H1 (cell line): Measurements from ENCODE around the gene MCM3AP. TPM values are rescaled to one million over a fixed set of nuclear protein-coding genes. Genes with fewer than 3 reads are reported as not detected.

ENCODE experiments used
- CTCF ChIA-PET: fragments of 300-600 bp; sonication (Branson Sonifier 250); formaldehyde crosslinking; loops from one replicate; lab custom pipeline; 2021; ENCODE audit not compliant: partially characterized antibody; lab: Charles Lee
- POLR2A ChIA-PET: fragments of 300-600 bp; sonication (Branson Sonifier 250); formaldehyde crosslinking; loops from one replicate; lab custom pipeline; 2021; ENCODE audit warnings: inconsistent platforms; ENCODE audit not compliant: partially characterized antibody; lab: Charles Lee
- DNase-seq, 2 experiments: peaks; one replicate each; pipeline versions ENCODE4 v3.0.0 to v3.0.0-alpha.2; 2010 to 2022; ENCODE audit warnings: low spot score in 2 of 2, low read depth in 1 of 2, mixed read lengths in 1 of 2
- FAIRE-seq: peaks from 2 replicates; lab custom pipeline; 2011; peaks lifted over from hg19 to GRCh38; lab: Jason Lieb, UNC
- H2AFZ ChIP-seq: 2 replicates; pipeline ENCODE4 v1.8.1; 2012; ENCODE audit warnings: low read length, inconsistent platforms
- H2AK5ac ChIP-seq: 2 replicates; pipeline ENCODE4 v1.6.1; 2013; ENCODE audit warnings: low read depth, low read length
- H2BK120ac ChIP-seq: replicated peaks from 2 replicates; pipeline ENCODE3; 2013; ENCODE audit warnings: low read depth, low read length, inconsistent platforms
- H2BK12ac ChIP-seq: 2 replicates; pipeline ENCODE4 v1.6.1; 2013; ENCODE audit warnings: low read depth, low read length
- H2BK15ac ChIP-seq: 2 replicates; pipeline ENCODE4 v1.6.1; 2013; ENCODE audit warnings: low read length
- H2BK20ac ChIP-seq: 2 replicates; pipeline ENCODE4 v1.6.1; 2013; ENCODE audit warnings: low read length
- H2BK5ac ChIP-seq: 2 replicates; pipeline ENCODE4 v1.6.1; 2013; ENCODE audit warnings: low read depth, low read length
- H3K14ac ChIP-seq: 2 replicates; pipeline ENCODE4 v1.6.1; 2013; ENCODE audit warnings: inconsistent platforms; ENCODE audit not compliant: insufficient read length
- H3K18ac ChIP-seq: 2 replicates; pipeline ENCODE4 v1.6.1; 2013; ENCODE audit warnings: low read length; ENCODE audit errors: extremely low read depth
- H3K23ac ChIP-seq: 2 replicates; pipeline ENCODE4 v1.6.1; 2013; ENCODE audit warnings: inconsistent platforms; ENCODE audit not compliant: insufficient read length
- H3K23me2 ChIP-seq: 2 replicates; pipeline ENCODE4 v1.6.1; 2013; ENCODE audit warnings: low read depth, low read length
- H3K27ac ChIP-seq: 2 replicates; pipeline ENCODE4 v1.6.1; 2011; ENCODE audit warnings: low read depth, low read length, inconsistent platforms
- H3K27me3 ChIP-seq, 4 experiments: replicated peaks in 1 of 4; 1 replicate in 1 of 4; 2 replicates in 3 of 4; pipeline versions ENCODE4 v1.6.1 to v1.8.1; 2011 to 2013; ENCODE audit warnings: low read length in 3 of 4, mild to moderate bottlenecking in 3 of 4, inconsistent platforms in 2 of 4, mixed read lengths in 2 of 4, moderate library complexity in 1 of 4; ENCODE audit not compliant: control insufficient read depth in 3 of 4, insufficient read depth in 3 of 4; ENCODE audit errors: extremely low read depth in 1 of 4
- H3K36me3 ChIP-seq, 4 experiments: 2 replicates each; pipeline versions ENCODE4 v1.6.1 to v1.8.1; 2011 to 2013; ENCODE audit warnings: mild to moderate bottlenecking in 4 of 4, low read length in 3 of 4, moderate library complexity in 2 of 4, control low read depth in 1 of 4, inconsistent platforms in 1 of 4; ENCODE audit not compliant: insufficient read depth in 4 of 4, control insufficient read depth in 2 of 4
- H3K4ac ChIP-seq: replicated peaks from 2 replicates; pipeline ENCODE3; 2013; ENCODE audit warnings: low read length, low read depth, mixed read lengths, inconsistent platforms; ENCODE audit not compliant: insufficient read length
- H3K4me1 ChIP-seq, 4 experiments: replicated peaks in 1 of 4; 1 replicate in 1 of 4; 2 replicates in 3 of 4; pipeline versions ENCODE4 v1.6.1 to v1.8.1; 2011 to 2013; ENCODE audit warnings: low read length in 3 of 4, inconsistent platforms in 2 of 4, mixed read lengths in 1 of 4; ENCODE audit not compliant: insufficient read depth in 4 of 4, control insufficient read depth in 3 of 4
- H3K4me2 ChIP-seq, 2 experiments: 2 replicates each; pipeline versions ENCODE4 v1.6.1 to v1.8.1; 2011 to 2013; ENCODE audit warnings: low read depth in 2 of 2, low read length in 2 of 2, control low read depth in 1 of 2, inconsistent platforms in 1 of 2, mild to moderate bottlenecking in 1 of 2; ENCODE audit not compliant: insufficient read depth in 1 of 2
- H3K4me3 ChIP-seq, 4 experiments: fragments of 200-600, 300-600 bp in 1 of 4; sonication (generic), shearing (Covaris generic), sonication (Bioruptor Twin) in 1 of 4; 2 replicates each; pipeline versions ENCODE4 v1.5.1 to v1.8.1; 2011 to 2016; ENCODE audit warnings: low read length in 4 of 4, low read depth in 3 of 4, control low read depth in 2 of 4, inconsistent platforms in 2 of 4, mild to moderate bottlenecking in 2 of 4, mixed read lengths in 1 of 4, moderate library complexity in 1 of 4; ENCODE audit not compliant: insufficient read depth in 2 of 4; ENCODE audit errors: extremely low read depth in 1 of 4
- H3K56ac ChIP-seq: replicated peaks from 2 replicates; pipeline ENCODE3; 2013; ENCODE audit warnings: low read depth, mild to moderate bottlenecking, mixed read lengths, low read length, inconsistent platforms; ENCODE audit not compliant: insufficient read length
- H3K79me1 ChIP-seq: 2 replicates; pipeline ENCODE4 v1.6.1; 2013; ENCODE audit warnings: low read depth, low read length, control low read depth
- H3K79me2 ChIP-seq, 2 experiments: 2 replicates each; pipeline versions ENCODE4 v1.6.1 to v1.8.1; 2012 to 2013; ENCODE audit warnings: low read length in 2 of 2, mild to moderate bottlenecking in 2 of 2, inconsistent platforms in 1 of 2; ENCODE audit not compliant: insufficient read depth in 2 of 2, control insufficient read depth in 1 of 2
- H3K9ac ChIP-seq, 4 experiments: replicated peaks in 1 of 4; 1 replicate in 1 of 4; 2 replicates in 3 of 4; pipeline versions ENCODE4 v1.6.1 to v1.8.1; 2011 to 2013; ENCODE audit warnings: low read depth in 3 of 4, low read length in 3 of 4, control low read depth in 2 of 4, mild to moderate bottlenecking in 2 of 4, moderate library complexity in 2 of 4, inconsistent platforms in 1 of 4; ENCODE audit errors: extremely low read depth in 1 of 4
- H3K9me3 ChIP-seq, 2 experiments: 2 replicates each; pipeline versions ENCODE4 v1.6.1 to v1.8.1; 2012 to 2013; ENCODE audit warnings: mild to moderate bottlenecking in 2 of 2, moderate library complexity in 2 of 2, control low read depth in 1 of 2, inconsistent platforms in 1 of 2, low read depth in 1 of 2, low read length in 1 of 2, mixed read lengths in 1 of 2; ENCODE audit not compliant: insufficient read depth in 2 of 2
- H4K20me1 ChIP-seq, 2 experiments: replicated peaks in 1 of 2; 2 replicates each; pipeline versions ENCODE3 to v1.8.1; 2011 to 2013; ENCODE audit warnings: inconsistent platforms in 2 of 2, low read length in 2 of 2, mild to moderate bottlenecking in 1 of 2; ENCODE audit not compliant: insufficient read depth in 2 of 2, control insufficient read depth in 1 of 2
- H4K5ac ChIP-seq: 2 replicates; pipeline ENCODE4 v1.6.1; 2013; ENCODE audit warnings: low read length, low read depth, mixed read lengths, inconsistent platforms; ENCODE audit not compliant: insufficient read length
- H4K8ac ChIP-seq: 2 replicates; pipeline ENCODE4 v1.8.0; 2013; ENCODE audit warnings: mild to moderate bottlenecking, moderate library complexity, low read length, inconsistent platforms; ENCODE audit not compliant: insufficient read depth; ENCODE audit errors: extremely low read depth
- H4K91ac ChIP-seq: replicated peaks from 2 replicates; pipeline ENCODE3; 2013; ENCODE audit warnings: low read length, mixed read lengths, inconsistent platforms; ENCODE audit not compliant: insufficient read length
- CTCF ChIP-seq, 3 experiments: IDR thresholded peaks; 1 replicate in 2 of 3; 2 replicates in 1 of 3; pipeline versions ENCODE4 v1.5.1 to v1.6.1; 2011; ENCODE audit warnings: low read length in 3 of 3, mild to moderate bottlenecking in 3 of 3, inconsistent platforms in 2 of 3, low read depth in 1 of 3, moderate library complexity in 1 of 3; ENCODE audit not compliant: insufficient read depth in 1 of 3; ENCODE audit errors: control extremely low read depth in 1 of 3
- NANOG ChIP-seq: IDR thresholded peaks from 2 replicates; pipeline ENCODE4 v1.6.1; 2011; ENCODE audit warnings: low read length, low read depth, mild to moderate bottlenecking, inconsistent platforms; ENCODE audit not compliant: insufficient read depth, poor library complexity, severe bottlenecking
- RFX5 ChIP-seq: IDR thresholded peaks from 2 replicates; pipeline ENCODE4 v1.6.1; 2011; ENCODE audit warnings: low read depth, low read length, improper control_type of control experiment, borderline replicate concordance
- WGBS, 2 experiments: shearing (Covaris generic) in 1 of 2; methylation state at CpG; one replicate each; pipeline versions ENCODE4 v1.1.6 to v1.1.7; 2013 to 2015; ENCODE audit warnings: low lambda C conversion rate in 2 of 2, mixed read lengths in 2 of 2, inconsistent platforms in 1 of 2, low coverage in 1 of 2, missing lambda C conversion rate in 1 of 2; ENCODE audit not compliant: insufficient replicate concordance in 2 of 2, insufficient coverage in 1 of 2, insufficient read length in 1 of 2; ENCODE audit errors: extremely low coverage in 1 of 2, missing lambda C conversion rate in 1 of 2; 5-methylcytosine and 5-hydroxymethylcytosine counted together
- polyA plus RNA-seq, 7 experiments: library from polyadenylated mRNA; depleted of rRNA in 3 of 7; stranded (reverse) in 5 of 7; unstranded in 2 of 7; fragments of >200 nt in 5 of 7; fragments of 200-250 nt in 2 of 7; gene quantifications; 1 replicate in 5 of 7; 2 replicates in 1 of 7; 4 replicates in 1 of 7; pipeline versions ENCODE4 v1.2.1 to v1.2.3, GENCODE V29; 2011 to 2013; ENCODE audit warnings: missing spikeins in 2 of 7, mixed read lengths in 2 of 7
- total RNA-seq: library from RNA; stranded (reverse); fragmentation: NEBNext Ultra II Directional; extraction: Animal tissue kit (Norgen Biotek cat#: 25700); gene quantifications from 2 replicates; pipeline ENCODE4 v1.2.1, GENCODE V29; 2021

Gene MCM3AP
- total and polyA plus RNA-seq, 2 of the 8 experiments (the other 6 are each of a cell fraction or from before 2014, with no cell fraction given) = 37.2 to 119 TPM

- Histone ChIP-seq H2BK12ac (no peak overlapping the region), H3K27ac (no peak overlapping the region), H3K18ac (no peak overlapping the region), H4K5ac (no peak overlapping the region), H2BK15ac (0 out of 2 replicates have a peak overlapping the region, but pooled peaks have one; percentile 72), H3K27me3 (no peaks in the 10 kb centered on the region), H2BK120ac (no peak overlapping the region), H2BK20ac (no peak overlapping the region), H3K56ac (no peak overlapping the region), H3K23ac (no peak overlapping the region), H2BK5ac (no peak overlapping the region), H4K8ac (no peak overlapping the region), H3K79me2 (peaks cover under 1 to 17% of the 10 kb centered on the region in 2 experiments; a peak in 3 of 4 replicates), H3K23me2 (peaks cover under 1% of the 10 kb centered on the region; the same call in 1 of the 2 replicates), H3K9me3 (no peaks in the 10 kb centered on the region), H3K79me1 (peaks cover 3% of the 10 kb centered on the region; the same call in 1 of the 2 replicates), H3K9ac (no peak overlapping the region), H2AK5ac (no peak overlapping the region), H2AFZ (no peak overlapping the region), H3K4me2 (no peak overlapping the region), H4K20me1 (peaks cover 7 to 26% of the 10 kb centered on the region in 2 experiments), H3K14ac (no peak overlapping the region), H3K36me3 (peaks cover 0 to 11% (median 7%) of the 10 kb centered on the region in 4 experiments; a peak in 5 of 8 replicates), H4K91ac (no peak overlapping the region), H3K4ac (no peak overlapping the region), H3K4me1 (peaks cover 0 to 16% (median 11%) of the 10 kb centered on the region in 4 experiments; a peak in 6 of 7 replicates), H3K4me3 (no peak overlapping the region)
- DNase-seq (no peak), FAIRE-seq (no peak)
- no peak for TF ChIP-seq NANOG
- no peak for TF ChIP-seq CTCF (IDR thresholded peaks at IDR 0.05; ENCODE audit: control extremely low read depth in 1 of 3, insufficient read depth in 1 of 3, low read depth in 1 of 3, low read length in 3 of 3)
- TF ChIP-seq RFX5 = no peak
- CTCF ChIA-PET = interaction anchor here (0.9 to 1.4 kb wide), 2 partner anchors 9 to 13 kb away, joined by 3 to 4 read pairs; a partner anchor contains a TSS
- WGBS, 2 experiments = 92% methylated on average over 14 of the region's 14 CpGs; no CpG with 5 or more reads in 1 of the 2 experiments
- POLR2A ChIA-PET = interaction anchor here (1.0 to 4.5 kb wide), 5 partner anchors 10 to 101 kb away, joined by 3 to 22 read pairs (median 8); partner anchors contain the start of genes MCM3AP and YBEY
Observed at GRCh38 chr21:46316708-46317324, 31.4 kb upstream of the MCM3AP start.
